Measurements from ENCODE around the gene SAPCD1.

- no peak for TF ChIP-seq CTCF (IDR thresholded peaks at IDR 0.05 in 2 of 3, conservative IDR thresholded peaks at IDR 0.05 in 1 of 3; ENCODE audit: control insufficient read depth in 2 of 3, extremely low read depth in 1 of 3, insufficient read depth in 1 of 3, low read depth in 3 of 3, low read length in 3 of 3)
- no peak for TF ChIP-seq KDM1A (IDR thresholded peaks at IDR 0.05; ENCODE audit: borderline replicate concordance)
- no peak for TF ChIP-seq YY1 (IDR thresholded peaks at IDR 0.05; ENCODE audit: low read depth, low read length)
- TF ChIP-seq ELK1 (IDR thresholded peaks at IDR 0.05; ENCODE audit: low read depth, low read length) = no peak
- TF ChIP-seq HDAC2 (IDR thresholded peaks at IDR 0.05) = no peak
- TF ChIP-seq POLR2A (IDR thresholded peaks at IDR 0.05; ENCODE audit: low read depth, low read length) = no peak
- TF ChIP-seq EZH2 (IDR thresholded peaks at IDR 0.05; ENCODE audit: borderline replicate concordance, control insufficient read depth, low read depth, low read length) = no peak
- TF ChIP-seq, protein P1, sequence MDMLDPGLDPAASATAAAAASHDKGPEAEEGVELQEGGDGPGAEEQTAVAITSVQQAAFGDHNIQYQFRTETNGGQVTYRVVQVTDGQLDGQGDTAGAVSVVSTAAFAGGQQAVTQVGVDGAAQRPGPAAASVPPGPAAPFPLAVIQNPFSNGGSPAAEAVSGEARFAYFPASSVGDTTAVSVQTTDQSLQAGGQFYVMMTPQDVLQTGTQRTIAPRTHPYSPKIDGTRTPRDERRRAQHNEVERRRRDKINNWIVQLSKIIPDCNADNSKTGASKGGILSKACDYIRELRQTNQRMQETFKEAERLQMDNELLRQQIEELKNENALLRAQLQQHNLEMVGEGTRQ (IDR thresholded peaks at IDR 0.05; ENCODE audit: borderline replicate concordance, low read depth, low read length) = no peak
- TF ChIP-seq E4F1 (IDR thresholded peaks at IDR 0.05; ENCODE audit: borderline replicate concordance, partially characterized antibody) = no peak
- TF ChIP-seq E2F4 (IDR thresholded peaks at IDR 0.05; ENCODE audit: low read depth, low read length) = no peak
- TF ChIP-seq NR2C2 (IDR thresholded peaks at IDR 0.05; ENCODE audit: borderline replicate concordance, control insufficient read depth, insufficient read length, low read depth) = no peak
Observed at GRCh38 chr6:31720196-31720770, 42.2 kb upstream of the SAPCD1 start.

All from GM12878 (cell line).